Gastrocnemius medialis (tissue), 4 donors: ENCODE results near the gene METTL9.

Source experiments
- POLR2A ChIP-seq, 2 donors: fragments of 450-650 bp; IDR thresholded peaks; one replicate each; pipeline ENCODE4 v1.6.1; 2017; ENCODE audit warnings: antibody characterized with exemption in 2 of 2, mild to moderate bottlenecking in 2 of 2, moderate library complexity in 2 of 2
- TF ChIP-seq, protein P1 (sequence below), 5 experiments: fragments of 450-650 bp in 3 of 5; fragments of 200-600 bp in 2 of 5; sonication (generic) in 2 of 5; IDR thresholded peaks in 4 of 5; conservative IDR thresholded peaks in 1 of 5; 1 replicate in 4 of 5; 2 replicates in 1 of 5; pipeline ENCODE4 v1.5.1; 2016 to 2019; ENCODE audit warnings: antibody characterized with exemption in 5 of 5, mild to moderate bottlenecking in 3 of 5, moderate library complexity in 3 of 5

DNA sequence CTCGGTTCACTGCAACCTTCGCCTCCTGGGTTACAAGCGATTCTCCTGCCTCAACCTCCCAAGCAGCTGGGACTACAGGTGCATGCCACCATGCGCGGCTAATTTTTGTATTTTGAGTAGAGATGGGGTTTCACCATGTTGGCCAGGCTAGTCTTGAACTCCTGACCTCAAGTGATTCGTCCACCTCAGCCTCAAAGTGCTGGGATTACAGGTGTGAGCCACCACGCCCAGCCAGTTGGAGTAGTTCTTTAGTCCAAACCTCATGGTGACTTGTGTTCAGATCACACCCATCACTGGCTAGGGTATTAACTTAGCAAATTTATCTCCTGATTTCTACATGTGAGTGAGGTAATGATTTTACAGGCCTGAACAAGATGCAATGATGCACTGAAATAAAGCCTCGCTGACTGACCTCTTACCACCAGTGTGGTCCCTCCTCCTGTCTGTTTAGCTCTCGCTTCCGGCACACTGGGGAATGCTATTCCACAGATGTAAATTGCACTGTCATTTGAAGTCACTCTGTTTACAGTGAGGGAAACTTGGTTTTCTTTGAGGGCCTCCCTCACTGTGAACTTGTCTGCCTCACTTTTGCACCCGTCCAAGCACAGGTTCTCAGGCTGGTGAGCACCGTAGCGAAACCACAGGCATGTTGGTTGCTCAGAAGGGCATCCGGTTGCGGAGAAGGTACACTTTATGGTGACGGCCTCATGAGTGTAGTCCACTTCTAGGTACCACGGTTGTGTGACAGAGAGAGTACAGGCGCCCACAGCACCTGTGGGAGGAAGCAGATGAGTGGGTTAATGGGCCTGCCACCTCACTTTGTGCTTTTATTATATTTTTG, 47.6 kb downstream of the METTL9 start:
- TF ChIP-seq, protein P1, sequence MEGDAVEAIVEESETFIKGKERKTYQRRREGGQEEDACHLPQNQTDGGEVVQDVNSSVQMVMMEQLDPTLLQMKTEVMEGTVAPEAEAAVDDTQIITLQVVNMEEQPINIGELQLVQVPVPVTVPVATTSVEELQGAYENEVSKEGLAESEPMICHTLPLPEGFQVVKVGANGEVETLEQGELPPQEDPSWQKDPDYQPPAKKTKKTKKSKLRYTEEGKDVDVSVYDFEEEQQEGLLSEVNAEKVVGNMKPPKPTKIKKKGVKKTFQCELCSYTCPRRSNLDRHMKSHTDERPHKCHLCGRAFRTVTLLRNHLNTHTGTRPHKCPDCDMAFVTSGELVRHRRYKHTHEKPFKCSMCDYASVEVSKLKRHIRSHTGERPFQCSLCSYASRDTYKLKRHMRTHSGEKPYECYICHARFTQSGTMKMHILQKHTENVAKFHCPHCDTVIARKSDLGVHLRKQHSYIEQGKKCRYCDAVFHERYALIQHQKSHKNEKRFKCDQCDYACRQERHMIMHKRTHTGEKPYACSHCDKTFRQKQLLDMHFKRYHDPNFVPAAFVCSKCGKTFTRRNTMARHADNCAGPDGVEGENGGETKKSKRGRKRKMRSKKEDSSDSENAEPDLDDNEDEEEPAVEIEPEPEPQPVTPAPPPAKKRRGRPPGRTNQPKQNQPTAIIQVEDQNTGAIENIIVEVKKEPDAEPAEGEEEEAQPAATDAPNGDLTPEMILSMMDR (IDR thresholded peaks at IDR 0.05 in 4 of 5, conservative IDR thresholded peaks at IDR 0.05 in 1 of 5): no peak
- no peak for TF ChIP-seq POLR2A (IDR thresholded peaks at IDR 0.05)
